NCI-H446 (cell line): ENCODE data around the gene PLEKHA8.
"Not testable (repeated sequence)": the region's sequence is repeated elsewhere in the genome, so short reads cannot be mapped to it uniquely, and the experiment has no call there.

Experiments used
- DNase-seq, 2 experiments: peaks; one replicate each; lab custom pipeline; 2025; lab: John Stamatoyannopoulos, UW

The PLEKHA8 gene

DNA sequence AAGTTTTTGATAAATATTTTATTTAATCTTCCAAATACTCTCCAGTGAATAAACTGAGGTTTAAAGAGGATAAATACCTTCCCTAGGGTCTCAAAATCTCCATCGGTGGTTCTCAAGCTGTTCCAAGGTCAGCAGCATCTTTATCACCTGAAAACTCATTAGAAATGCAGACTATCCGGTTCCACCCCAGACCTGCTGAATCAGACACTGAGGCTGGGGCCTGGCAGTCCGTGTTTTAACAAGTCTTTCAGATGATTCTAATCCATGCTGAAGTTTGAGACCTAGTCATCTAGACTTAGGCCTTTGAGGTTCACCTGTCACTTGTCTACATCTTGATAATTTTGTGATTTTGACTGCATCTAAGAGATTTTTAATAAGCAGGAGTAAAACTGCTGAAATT is 37.5 kb downstream of the PLEKHA8 start:
- DNase-seq, result no peak

DNA sequence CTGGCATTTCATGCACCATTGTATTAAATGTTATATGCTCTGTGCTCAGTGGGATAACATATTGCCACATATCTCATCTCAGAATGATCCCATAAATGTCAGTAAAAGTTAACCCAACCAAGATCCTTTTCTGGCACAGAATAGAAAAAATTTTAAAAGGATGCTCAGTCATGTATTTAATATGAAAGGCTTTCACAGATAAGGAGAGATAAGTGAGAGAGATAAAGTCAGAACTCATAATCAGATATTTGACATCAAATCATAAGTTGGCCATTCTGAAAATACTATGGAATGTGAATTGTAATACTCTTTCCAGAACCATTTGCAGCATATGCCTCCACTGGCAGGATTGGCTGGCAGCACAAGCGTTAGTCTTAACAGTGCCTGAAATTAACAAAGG is 38.5 kb downstream of the PLEKHA8 start:
- DNase-seq, result no peak

DNA sequence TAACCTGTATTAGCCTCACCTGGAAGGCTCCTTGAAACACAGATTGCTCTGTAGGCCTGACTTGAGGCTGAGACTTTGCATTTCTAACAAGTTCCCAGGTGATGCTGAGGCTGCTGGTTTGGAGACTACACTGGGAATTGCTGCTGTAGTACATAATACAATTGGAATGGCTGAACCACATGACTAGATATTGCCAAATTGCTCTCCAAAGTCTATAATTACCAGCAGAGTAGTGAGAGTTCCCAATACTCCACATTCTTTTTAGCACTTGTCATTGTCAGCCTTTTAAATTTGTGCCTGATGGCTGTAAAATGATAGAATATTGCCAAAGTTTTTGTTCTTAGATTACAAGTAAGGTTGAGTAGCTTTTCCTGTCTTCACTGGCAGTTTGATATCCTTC is 39.9 kb downstream of the PLEKHA8 start:
- no peak for DNase-seq

DNA sequence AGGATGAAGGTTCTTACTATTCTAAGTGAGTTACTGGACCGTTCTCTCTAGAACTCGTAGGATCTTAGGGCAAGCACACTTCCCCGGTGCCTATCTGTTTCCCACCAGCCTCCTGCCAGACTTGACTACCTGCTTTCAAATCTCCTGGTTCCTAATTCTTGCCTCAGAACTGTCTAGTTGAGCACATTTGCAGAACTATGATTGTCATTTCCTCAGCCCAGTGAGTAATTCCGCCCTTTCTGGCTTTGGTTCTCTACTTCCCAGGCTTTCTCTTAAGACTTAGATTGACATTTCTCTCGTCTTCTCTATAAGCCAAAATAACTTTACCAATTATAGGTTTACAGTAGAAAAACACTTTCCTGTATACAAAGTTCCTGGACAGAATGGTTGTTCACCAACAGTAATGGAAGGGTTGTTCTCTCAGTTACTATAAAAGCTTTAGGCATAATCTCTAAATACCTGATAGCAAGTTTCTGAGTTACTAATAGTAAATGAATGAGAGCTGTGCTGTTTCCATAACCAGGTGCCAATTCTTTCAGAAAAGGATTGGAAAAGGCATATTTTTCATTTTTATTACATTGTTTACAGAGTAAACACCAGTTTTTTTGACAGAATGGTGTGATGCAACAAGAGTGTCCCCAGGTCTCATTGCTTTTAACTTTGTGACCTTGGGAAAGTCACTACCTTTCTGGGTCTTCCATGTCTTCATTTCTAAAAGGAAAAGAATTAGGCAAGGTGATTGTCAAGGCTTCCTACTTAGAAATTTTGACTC is 41.1 kb downstream of the PLEKHA8 start:
- no peak for DNase-seq

DNA sequence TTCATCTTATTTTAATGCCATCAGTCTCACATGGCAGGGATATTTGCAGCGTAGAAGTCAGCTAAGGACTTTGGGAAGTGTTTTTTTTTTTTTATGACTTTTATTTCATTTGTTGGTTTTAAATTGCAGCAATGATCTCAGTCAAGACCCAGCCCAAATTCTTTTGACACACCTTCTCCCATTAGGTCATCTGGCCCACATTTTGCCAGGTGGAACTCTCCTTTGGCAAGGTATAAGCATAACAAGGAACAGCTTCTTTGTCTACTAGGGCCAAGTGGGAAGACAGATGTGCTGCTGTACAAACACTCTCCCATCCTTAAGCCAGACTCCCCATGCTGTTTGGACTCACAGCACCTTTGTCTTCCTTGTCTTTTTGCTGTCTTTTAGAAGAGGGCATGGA is 41.8 kb downstream of the PLEKHA8 start:
- no peak for DNase-seq

DNA sequence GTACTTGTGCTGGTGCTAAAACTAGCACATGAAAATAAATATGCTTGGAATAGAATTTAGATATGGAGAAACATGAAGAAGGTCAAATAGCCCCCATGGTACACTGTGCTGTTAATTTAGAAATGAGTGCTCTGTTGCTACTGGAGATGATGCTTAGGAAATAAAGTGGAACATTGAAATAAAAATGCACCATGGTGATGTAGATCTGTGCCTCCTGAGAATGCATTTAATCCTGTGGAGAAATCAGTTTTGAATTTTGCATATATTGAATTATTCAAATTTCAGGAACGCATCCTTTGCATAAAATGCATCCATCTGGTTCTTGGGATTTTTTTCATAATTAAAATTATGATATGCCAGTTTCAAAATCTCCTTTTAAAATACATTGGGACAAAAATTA is 44.5 kb downstream of the PLEKHA8 start:
- DNase-seq, result no peak

DNA sequence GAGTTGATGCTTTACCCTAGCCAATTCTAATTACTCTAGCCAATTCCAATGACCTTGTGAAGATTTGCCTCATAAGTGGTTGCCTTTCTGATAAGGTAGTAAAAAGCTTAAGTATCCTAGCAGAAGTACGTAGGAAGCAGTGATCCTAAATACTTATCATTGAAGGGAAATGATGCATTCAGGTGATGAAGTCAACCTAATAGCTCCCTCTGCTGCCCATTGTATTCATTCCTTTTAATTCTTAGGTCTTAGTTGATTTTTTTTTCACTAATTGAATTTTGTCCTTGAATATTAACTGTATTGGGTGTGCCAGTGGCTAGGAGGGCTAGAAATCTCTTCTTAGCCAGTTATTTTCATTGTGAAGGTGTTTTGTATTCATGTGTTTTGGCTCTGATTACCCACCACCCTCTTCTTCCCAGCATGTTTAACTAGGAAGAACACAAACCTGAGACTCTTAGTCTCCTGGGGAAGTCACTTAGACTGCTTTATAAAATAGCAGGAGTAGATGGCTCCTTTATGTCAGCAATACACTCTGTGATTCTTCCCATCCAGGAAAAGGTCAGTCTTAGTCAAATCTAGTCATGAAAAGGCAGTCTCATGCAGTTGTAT is 46.3 kb downstream of the PLEKHA8 start:
- DNase-seq, result peak; percentile 12 to 23

DNA sequence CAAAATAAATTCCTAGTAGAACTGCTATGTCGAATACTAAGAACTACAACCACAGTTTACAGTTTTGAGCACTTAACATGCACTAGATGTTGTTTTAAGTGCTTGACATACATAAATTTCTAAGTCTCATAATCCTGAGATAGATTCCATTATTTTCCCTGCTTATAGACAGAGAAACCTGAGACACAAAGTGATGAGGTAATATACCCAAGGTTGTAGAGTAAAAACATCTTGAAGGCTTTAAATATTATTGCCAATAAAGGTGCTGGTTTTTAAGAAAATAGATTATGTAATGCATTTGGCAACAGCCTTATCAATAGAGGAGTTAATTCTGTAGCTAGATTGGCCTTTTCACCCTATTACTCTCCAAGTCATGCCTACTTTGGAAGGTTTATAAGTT is 48.2 kb downstream of the PLEKHA8 start:
- DNase-seq, result no peak

DNA sequence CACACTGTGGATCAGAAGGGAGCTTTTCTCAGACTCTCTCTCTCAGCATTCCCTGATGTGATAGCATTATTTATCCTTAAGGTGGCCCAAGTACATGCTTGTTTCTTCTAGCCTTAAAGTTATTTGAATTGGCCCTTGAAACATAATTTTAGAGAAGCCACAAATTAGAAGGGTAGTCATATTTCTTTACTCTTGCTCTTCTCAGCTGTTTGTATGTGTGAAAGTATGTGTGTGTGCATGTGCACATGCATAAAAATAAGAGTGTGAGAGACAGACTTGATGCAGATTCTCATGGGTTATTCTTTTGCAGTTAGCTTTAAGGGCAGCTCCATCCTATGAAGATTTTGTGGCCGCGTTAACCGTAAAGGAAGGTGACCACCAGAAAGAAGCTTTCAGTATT is 50.1 kb downstream of the PLEKHA8 start:
- no peak for DNase-seq

DNA sequence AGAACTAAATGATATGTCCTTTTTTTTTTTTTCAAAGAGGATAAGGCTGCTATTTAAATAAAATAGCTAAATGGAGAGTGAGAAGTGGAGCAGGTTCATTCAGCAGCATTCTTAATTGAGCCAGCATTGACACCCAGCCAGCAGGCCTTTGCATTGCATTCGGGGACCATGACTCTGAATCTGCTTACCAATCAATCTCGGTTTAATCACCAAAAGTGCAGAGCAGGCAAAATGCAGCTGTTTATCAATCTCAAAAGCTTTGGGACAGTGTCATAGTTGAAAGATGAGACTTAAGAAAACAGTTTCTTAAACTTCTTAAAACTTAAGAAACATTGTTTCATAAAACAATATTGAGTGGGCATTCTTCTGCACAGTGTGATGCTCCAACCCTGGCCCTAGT is 51.7 kb downstream of the PLEKHA8 start:
- no peak for DNase-seq

DNA sequence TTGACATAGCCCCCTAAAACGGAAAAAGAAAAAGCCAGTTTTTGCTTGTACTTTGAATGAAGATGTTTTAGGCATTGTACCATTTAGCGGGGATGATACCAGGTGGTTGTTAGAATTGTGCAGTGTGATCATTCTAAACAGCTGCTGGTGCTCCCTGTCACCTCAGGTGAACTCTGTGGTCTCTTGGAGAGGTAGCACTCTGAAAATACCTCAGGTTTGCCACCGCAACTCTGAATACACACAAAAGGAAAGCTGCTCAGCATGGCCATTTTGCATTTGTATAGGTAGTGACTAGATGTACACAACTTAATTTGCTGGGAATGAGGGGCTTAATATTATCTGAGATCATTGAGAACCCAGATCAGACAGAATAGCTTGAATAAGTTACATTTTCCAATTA is 52.6 kb downstream of the PLEKHA8 start:
- DNase-seq, result no peak

DNA sequence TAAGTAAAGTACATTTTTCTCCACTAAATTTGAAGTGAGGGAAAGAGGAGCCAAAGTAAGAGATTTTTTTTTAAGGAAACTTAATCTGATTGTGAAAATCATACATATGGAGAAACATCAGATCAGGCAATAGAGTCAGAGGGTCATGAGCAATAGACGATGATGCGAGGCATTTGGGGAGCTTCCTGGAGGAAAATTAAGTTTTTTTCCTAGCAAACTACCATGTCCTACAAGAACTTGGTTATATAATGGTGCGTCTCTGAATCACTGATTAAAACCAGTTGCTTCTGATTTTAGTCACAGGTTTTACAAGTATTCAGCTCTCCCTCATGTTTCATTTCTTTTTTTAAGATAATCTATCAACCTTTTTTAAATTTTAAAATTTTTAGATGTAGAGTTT is 54.5 kb downstream of the PLEKHA8 start:
- no peak for DNase-seq

DNA sequence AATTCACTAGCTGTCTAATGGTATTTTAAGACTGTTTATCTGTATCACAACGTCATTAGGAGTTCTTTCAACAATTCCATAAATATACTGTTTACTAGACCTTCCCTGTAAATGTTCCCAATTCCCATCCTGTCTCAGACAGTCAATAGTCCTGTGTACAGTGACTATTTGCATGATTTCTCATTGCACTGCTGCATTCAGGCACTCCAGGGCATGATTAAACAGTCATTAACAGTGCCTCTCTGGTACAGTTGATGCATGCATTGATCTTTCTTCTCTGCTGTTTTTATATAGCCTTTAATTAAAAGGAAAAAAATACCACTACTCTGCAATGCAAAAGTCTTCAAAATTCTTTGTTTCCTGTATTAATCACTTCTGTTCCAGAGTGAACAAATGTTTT is 55.1 kb downstream of the PLEKHA8 start:
- no peak for DNase-seq

DNA sequence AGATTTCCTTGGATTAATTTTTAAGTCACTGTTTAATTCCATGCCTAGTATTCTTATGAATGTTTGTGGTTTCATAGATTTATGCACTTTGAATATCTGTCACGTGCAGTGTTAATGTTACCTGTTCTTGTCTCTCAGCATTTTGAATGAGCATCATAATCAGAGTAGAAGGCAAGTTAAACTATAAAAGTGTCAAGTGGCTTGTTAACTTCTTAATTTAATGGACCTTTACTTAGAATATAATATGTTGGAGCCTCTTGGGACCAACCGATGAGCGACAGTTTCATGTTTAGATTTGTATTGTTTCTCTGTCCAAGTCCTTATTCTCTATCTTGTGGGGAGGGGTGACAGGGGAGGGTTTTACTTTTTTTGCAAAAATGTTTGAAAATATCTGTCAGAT is 56.0 kb downstream of the PLEKHA8 start:
- no peak for DNase-seq

DNA sequence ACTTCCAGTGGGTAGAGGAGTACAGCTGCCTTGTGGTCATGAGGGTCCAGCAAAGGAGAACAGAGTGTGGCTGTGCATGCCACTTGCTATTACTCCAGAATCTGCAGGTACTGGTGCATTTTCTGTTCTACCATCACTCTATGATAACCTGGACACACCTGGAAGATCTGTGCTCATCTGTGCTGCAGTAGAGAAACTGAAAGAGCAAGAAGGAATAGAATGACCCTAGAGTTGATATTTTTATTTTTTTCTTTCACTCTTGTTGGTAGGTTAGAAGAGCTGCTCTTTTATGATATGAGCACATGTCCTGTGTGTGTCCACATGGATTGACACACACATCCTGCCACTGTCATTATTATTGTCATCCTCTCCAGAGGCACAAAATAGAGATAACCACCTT is 58.3 kb downstream of the PLEKHA8 start:
- DNase-seq, result no peak

DNA sequence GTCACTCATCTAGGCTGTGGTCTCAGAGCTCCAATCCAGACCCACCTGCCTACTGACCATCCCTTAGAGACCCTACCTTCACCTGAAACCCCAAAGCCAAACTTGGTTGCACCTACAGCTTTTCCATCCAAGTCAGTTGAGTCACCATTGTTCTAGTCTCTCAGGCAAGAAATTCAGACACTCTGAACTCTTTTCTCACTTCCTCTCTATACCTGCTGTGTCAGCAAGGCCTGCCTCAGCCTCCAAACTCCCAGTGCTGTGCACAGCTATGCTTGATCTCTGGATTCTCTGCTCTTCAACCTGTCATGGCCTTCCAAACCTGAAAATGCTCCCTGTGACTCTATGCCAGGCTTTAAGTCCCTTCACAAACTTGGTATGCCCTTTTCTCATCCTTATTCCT is 59.2 kb downstream of the PLEKHA8 start:
- DNase-seq, result no peak

DNA sequence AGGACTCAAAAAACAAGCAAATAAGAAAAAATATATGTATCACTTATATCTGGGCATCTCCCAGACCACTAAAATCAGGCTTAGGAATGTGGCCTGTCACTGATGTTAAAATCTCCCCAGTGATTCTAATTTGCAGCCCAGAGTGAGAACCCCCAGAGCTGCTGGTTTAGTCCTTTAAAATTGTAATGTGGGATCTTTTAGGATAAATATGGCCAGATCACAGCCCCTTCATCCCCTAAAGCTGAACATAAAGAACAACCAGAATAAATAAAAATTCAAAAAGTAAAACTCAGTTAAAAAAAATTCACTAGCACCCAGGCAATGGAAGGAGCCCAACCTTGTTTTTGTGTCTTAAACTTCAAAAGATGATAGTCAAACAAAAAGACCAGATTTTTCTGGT is 60.1 kb downstream of the PLEKHA8 start:
- no peak for DNase-seq

DNA sequence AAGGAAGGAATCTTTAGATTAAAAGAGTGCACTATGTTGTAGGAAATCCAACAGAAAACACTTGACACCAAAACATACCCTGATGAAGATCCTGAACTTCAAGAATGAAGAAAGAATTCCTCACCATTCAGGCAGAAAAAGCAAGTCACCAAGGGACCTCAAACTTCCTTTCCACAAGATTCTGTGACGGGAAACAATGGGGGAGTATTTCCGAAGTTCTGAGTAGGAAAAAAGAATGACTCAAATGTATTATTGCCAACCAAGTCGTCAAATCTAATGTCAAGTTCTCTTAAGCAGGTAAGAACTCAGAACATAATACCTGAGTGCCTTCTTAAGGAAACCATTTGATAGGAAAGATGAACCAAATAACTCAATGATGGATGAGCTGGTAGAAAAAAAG is 61.9 kb downstream of the PLEKHA8 start:
- no peak for DNase-seq

DNA sequence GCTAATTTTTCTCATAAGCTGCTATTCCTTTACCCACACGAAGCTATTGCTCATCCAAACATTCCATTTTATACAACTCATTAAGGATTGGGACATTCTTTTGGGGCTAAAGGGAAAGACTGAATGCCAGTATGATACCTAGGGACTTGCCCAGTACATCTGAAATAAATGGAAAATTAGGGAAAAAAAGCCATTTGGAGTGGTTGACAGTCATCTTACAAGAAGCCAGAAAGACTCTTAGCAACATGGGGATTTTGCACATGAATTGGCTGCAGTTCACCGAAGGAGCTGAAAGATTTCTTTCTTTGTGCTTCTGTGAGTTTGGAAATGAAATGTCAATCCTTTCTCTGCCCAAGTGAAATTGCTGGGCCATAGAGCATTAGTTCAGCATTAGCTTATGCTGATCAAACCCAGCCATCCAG is 63.3 kb downstream of the PLEKHA8 start:
- no peak for DNase-seq

DNA sequence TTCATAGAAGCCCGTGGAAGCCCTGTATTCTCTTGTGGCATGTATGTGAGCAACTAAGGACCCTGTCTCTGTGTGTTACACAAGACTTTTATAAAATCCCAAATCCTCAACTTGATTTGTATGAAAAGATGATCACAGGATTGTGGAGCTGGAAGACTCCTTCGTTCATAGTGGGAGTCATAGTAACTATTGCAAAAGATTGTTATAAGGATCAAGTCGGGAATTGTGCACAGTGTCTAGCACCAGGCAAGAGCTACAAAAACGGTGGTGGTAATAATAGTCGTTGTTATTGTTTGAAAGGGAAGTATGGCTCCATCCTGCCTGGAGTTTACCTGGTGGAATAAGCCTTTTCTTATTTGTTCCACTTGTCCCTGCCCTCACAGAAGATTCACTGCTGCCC is 63.8 kb downstream of the PLEKHA8 start:
- DNase-seq, result no peak

DNA sequence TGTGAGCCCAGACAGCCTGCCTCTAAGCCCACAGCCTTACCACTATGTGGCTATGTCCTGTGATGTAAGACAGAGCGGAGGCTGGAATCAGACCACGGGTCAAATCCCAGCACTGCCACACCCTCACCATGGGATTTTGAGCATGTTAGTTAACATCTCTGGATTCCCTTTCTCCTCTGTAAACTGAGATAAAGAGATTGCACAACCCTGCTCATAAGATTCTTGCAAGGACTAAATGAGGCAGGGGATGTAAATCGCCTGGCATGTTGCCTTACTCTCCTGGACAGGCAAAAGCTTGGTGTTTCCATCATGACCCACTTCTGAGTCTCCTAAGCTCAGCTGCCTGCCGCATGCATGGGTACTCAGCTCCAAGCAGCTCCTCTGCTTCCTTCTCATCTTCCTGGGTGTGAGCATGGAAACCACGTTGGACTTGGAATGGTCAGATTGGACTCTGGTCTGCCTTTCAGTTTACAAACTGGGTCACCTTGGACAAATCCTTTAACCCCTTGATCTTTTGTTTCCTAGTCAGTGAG is 65.3 kb downstream of the PLEKHA8 start:
- DNase-seq, result no peak

DNA sequence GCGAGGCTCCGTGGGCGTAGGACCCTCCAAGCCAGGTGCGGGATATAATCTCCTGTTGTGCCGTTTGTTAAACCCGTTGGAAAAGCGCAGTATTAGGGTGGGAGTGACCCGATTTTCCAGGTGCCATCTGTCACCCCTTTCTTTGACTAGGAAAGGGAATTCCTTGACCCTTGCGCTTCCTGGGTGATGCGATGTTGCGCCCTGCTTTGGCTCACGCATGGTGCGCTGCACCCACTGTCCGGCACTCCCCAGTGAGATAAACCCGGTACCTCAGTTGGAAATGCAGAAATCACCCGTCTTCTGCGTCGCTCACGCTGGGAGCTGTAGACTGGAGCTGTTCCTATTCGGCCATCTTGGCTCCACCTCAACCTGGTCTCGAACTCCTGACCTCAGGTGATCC is 70.4 kb downstream of the PLEKHA8 start:
- DNase-seq, result not testable (repeated sequence)

DNA sequence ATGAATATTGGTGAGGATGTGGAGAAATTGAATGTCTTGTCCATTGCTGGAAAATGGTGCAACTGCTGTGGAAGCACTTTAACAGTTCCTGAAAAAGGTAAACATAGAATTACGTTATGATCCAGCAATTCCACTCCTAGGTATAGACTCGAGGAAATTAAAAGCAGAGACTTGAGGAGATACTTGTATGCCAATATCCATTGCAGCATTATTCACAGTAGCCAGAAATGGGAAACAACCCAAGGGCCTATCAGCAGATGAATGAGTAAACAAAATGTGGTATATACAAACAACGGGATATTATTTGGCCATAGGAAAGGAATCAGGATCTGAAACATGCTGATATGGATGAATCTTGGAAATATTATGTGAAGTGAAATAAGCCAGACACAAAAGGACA is 74.1 kb downstream of the PLEKHA8 start:
- DNase-seq, result no peak

DNA sequence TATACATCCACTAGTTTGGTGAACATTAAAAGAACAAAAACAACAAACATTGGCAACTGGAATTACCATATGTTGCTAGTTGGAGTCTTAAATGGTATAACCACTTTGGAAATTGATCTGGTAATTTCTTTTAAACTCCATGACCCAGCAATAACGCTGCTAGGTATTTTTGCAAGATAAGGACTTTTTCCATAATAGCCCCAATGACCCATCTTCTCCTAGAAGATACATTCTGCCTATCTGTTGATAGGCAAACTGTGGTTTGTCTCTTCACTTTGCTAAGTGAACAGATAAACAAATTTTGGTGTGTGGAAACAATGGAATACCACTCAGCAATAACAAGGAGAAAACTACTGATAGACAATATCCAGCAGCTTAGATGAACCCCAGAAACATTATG is 75.9 kb downstream of the PLEKHA8 start:
- DNase-seq, result no peak
